NCI-H1092 (cell line): ENCODE data around the gene MTUS2.
A peak's percentile ranks its signal among the peaks of the same experiment; 100 is the strongest.

ENCODE experiments used
- DNase-seq: peaks from one replicate; lab custom pipeline; 2025; lab: John Stamatoyannopoulos, UW

MTUS2 gene

GRCh38 chr13:29508130-29508875 is 688.2 kb downstream of the MTUS2 start:
- peak; percentile 68 for DNase-seq

- no peak for DNase-seq
Measured at GRCh38 chr13:29508876-29509252, 688.7 kb downstream of the MTUS2 start.

GRCh38 chr13:29509999-29510589 is 690.0 kb downstream of the MTUS2 start:
- no peak for DNase-seq

GRCh38 chr13:29510651-29511084 is 690.5 kb downstream of the MTUS2 start:
- no peak for DNase-seq

- DNase-seq: no peak
Measured at GRCh38 chr13:29511106-29511796, 691.1 kb downstream of the MTUS2 start.

- DNase-seq: no peak
Measured at GRCh38 chr13:29511980-29512379, 691.8 kb downstream of the MTUS2 start.

- no peak for DNase-seq
Measured at GRCh38 chr13:29513002-29513980, 693.2 kb downstream of the MTUS2 start.

- DNase-seq: no peak
Measured at GRCh38 chr13:29513981-29514719, 694.0 kb downstream of the MTUS2 start.

- DNase-seq: no peak
Measured at GRCh38 chr13:29514720-29515310, 694.7 kb downstream of the MTUS2 start.

- DNase-seq: no peak
Measured at GRCh38 chr13:29515372-29515771, 695.2 kb downstream of the MTUS2 start.

GRCh38 chr13:29516012-29516411 is 695.9 kb downstream of the MTUS2 start:
- no peak for DNase-seq

GRCh38 chr13:29516880-29517279 is 696.7 kb downstream of the MTUS2 start:
- no peak for DNase-seq

GRCh38 chr13:29519921-29520320 is 699.8 kb downstream of the MTUS2 start:
- no peak for DNase-seq

- no peak for DNase-seq
Measured at GRCh38 chr13:29520671-29521070, 700.5 kb downstream of the MTUS2 start.

- no peak for DNase-seq
Measured at GRCh38 chr13:29521336-29521735, 701.2 kb downstream of the MTUS2 start.

- DNase-seq: no peak
Measured at GRCh38 chr13:29522044-29522685, 702.0 kb downstream of the MTUS2 start.

- no peak for DNase-seq
Measured at GRCh38 chr13:29523199-29523961, 703.2 kb downstream of the MTUS2 start.

GRCh38 chr13:29524176-29524575 is 704.0 kb downstream of the MTUS2 start:
- DNase-seq: no peak

- DNase-seq: no peak
Measured at GRCh38 chr13:29524641-29525040, 704.5 kb downstream of the MTUS2 start.

GRCh38 chr13:29525757-29526156 is 705.6 kb downstream of the MTUS2 start:
- no peak for DNase-seq
